Measurements from ENCODE around the gene SLC29A3. TPM values are rescaled to one million over a fixed set of nuclear protein-coding genes. Genes with fewer than 3 reads are reported as not detected.

The SLC29A3 gene
- total and polyA plus RNA-seq, 2 experiments from 2014 or later = 10.3 to 12.3 TPM

- Histone ChIP-seq H2AFZ (no peak overlapping the region), H3K79me2 (replicated peaks; ENCODE audit: insufficient read depth) (no peaks in the 10 kb centered on the region), H3F3A (replicated peaks; ENCODE audit: low read depth) (no peaks in the 10 kb centered on the region), H4K20me1 (replicated peaks; ENCODE audit: insufficient read depth) (no peaks in the 10 kb centered on the region), H3K4me2 (no peak overlapping the region), H3K4me1 (ENCODE audit: insufficient read depth) (no peaks in the 10 kb centered on the region), H3K4me3 (no peak overlapping the region), H3K36me3 (ENCODE audit: insufficient read depth) (no peaks in the 10 kb centered on the region; the same call in 1 of the 2 replicates), H3K9me2 (ENCODE audit: insufficient read depth) (no peaks in the 10 kb centered on the region), H3K27me3 (ENCODE audit: insufficient read depth) (no peaks in the 10 kb centered on the region), H3K27ac (ENCODE audit: low read depth) (no peak overlapping the region)
- no peaks in the 10 kb centered on the region; the same call in 2 of the 3 replicates for H3K9me3 Mint-ChIP-seq
- H3K27ac Mint-ChIP-seq = no peak overlapping the region
- peaks cover 3% of the 10 kb centered on the region for H3K27me3 Mint-ChIP-seq (ENCODE audit: insufficient read depth, low read depth, poor library complexity)
- no peak overlapping the region for H3K4me3 Mint-ChIP-seq
- TF ChIP-seq CTCF (conservative IDR thresholded peaks at IDR 0.05; ENCODE audit: low read depth in 2 of 2) = no peak
- no peak for TF ChIP-seq NANOG (IDR thresholded peaks at IDR 0.05; ENCODE audit: borderline replicate concordance)
- TF ChIP-seq, protein P1, sequence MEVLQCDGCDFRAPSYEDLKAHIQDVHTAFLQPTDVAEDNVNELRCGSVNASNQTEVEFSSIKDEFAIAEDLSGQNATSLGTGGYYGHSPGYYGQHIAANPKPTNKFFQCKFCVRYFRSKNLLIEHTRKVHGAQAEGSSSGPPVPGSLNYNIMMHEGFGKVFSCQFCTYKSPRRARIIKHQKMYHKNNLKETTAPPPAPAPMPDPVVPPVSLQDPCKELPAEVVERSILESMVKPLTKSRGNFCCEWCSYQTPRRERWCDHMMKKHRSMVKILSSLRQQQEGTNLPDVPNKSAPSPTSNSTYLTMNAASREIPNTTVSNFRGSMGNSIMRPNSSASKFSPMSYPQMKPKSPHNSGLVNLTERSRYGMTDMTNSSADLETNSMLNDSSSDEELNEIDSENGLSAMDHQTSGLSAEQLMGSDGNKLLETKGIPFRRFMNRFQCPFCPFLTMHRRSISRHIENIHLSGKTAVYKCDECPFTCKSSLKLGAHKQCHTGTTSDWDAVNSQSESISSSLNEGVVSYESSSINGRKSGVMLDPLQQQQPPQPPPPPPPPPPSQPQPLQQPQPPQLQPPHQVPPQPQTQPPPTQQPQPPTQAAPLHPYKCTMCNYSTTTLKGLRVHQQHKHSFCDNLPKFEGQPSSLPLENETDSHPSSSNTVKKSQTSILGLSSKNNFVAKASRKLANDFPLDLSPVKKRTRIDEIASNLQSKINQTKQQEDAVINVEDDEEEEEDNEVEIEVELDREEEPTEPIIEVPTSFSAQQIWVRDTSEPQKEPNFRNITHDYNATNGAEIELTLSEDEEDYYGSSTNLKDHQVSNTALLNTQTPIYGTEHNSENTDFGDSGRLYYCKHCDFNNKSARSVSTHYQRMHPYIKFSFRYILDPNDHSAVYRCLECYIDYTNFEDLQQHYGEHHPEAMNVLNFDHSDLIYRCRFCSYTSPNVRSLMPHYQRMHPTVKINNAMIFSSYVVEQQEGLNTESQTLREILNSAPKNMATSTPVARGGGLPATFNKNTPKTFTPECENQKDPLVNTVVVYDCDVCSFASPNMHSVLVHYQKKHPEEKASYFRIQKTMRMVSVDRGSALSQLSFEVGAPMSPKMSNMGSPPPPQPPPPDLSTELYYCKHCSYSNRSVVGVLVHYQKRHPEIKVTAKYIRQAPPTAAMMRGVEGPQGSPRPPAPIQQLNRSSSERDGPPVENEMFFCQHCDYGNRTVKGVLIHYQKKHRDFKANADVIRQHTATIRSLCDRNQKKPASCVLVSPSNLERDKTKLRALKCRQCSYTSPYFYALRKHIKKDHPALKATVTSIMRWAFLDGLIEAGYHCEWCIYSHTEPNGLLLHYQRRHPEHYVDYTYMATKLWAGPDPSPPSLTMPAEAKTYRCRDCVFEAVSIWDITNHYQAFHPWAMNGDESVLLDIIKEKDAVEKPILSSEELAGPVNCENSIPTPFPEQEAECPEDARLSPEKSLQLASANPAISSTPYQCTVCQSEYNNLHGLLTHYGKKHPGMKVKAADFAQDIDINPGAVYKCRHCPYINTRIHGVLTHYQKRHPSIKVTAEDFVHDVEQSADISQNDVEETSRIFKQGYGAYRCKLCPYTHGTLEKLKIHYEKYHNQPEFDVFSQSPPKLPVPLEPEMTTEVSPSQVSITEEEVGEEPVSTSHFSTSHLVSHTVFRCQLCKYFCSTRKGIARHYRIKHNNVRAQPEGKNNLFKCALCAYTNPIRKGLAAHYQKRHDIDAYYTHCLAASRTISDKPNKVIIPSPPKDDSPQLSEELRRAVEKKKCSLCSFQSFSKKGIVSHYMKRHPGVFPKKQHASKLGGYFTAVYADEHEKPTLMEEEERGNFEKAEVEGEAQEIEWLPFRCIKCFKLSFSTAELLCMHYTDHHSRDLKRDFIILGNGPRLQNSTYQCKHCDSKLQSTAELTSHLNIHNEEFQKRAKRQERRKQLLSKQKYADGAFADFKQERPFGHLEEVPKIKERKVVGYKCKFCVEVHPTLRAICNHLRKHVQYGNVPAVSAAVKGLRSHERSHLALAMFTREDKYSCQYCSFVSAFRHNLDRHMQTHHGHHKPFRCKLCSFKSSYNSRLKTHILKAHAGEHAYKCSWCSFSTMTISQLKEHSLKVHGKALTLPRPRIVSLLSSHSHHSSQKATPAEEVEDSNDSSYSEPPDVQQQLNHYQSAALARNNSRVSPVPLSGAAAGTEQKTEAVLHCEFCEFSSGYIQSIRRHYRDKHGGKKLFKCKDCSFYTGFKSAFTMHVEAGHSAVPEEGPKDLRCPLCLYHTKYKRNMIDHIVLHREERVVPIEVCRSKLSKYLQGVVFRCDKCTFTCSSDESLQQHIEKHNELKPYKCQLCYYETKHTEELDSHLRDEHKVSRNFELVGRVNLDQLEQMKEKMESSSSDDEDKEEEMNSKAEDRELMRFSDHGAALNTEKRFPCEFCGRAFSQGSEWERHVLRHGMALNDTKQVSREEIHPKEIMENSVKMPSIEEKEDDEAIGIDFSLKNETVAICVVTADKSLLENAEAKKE (CRISPR knock-in tag; IDR thresholded peaks at IDR 0.05) = no peak
- no peak for TF ChIP-seq JUNB (IDR thresholded peaks at IDR 0.05; ENCODE audit: unreplicated experiment)
- no peak for TF ChIP-seq EZH2 (IDR thresholded peaks at IDR 0.05; ENCODE audit: low read depth, unreplicated experiment)
- TF ChIP-seq REST (IDR thresholded peaks at IDR 0.05; ENCODE audit: unreplicated experiment) = no peak
- TF ChIP-seq ZNF114 (CRISPR knock-in tag; IDR thresholded peaks at IDR 0.05) = no peak
- no peak for TF ChIP-seq STAT1 (IDR thresholded peaks at IDR 0.05; ENCODE audit: unreplicated experiment)
- no peak for TF ChIP-seq CREB1 (CRISPR knock-in tag; IDR thresholded peaks at IDR 0.05; ENCODE audit: low read depth)
- no peak for TF ChIP-seq EZH2phosphoT487 (IDR thresholded peaks at IDR 0.05; ENCODE audit: unreplicated experiment)
- TF ChIP-seq, protein P2, sequence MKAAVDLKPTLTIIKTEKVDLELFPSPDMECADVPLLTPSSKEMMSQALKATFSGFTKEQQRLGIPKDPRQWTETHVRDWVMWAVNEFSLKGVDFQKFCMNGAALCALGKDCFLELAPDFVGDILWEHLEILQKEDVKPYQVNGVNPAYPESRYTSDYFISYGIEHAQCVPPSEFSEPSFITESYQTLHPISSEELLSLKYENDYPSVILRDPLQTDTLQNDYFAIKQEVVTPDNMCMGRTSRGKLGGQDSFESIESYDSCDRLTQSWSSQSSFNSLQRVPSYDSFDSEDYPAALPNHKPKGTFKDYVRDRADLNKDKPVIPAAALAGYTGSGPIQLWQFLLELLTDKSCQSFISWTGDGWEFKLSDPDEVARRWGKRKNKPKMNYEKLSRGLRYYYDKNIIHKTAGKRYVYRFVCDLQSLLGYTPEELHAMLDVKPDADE (IDR thresholded peaks at IDR 0.05) = no peak
- TF ChIP-seq POLR2AphosphoS5 (IDR thresholded peaks at IDR 0.05; ENCODE audit: low read depth) = no peak
- no peak for TF ChIP-seq ZNF331 (CRISPR knock-in tag; IDR thresholded peaks at IDR 0.05; ENCODE audit: low read depth)
- H3K4me1 Mint-ChIP-seq = peaks cover 4% of the 10 kb centered on the region; the same call in 2 of the 3 replicates
- ATAC-seq (no peak), DNase-seq (ENCODE audit: low spot score) (no peak)
- peaks cover 13% of the 10 kb centered on the region; the same call in 2 of the 3 replicates for H3K36me3 Mint-ChIP-seq (ENCODE audit: low read depth)
Observed at GRCh38 chr10:71357792-71358265, 38.8 kb downstream of the SLC29A3 start.

All from GM23338 (cell line).